ENCODE measurements around the gene INPP4A. TPM values are rescaled to one million over a fixed set of nuclear protein-coding genes. Genes with fewer than 3 reads are reported as not detected.

The INPP4A gene
- total and polyA plus RNA-seq, 2 of the 13 experiments (the other 11 are each of a cell fraction or from before 2014, with no cell fraction given): 10.1 to 10.9 TPM

GRCh38 chr2:98608116-98608961 lies 163.7 kb downstream of the INPP4A start, which contains the start of the genes COA5 and UNC50 (continued):
- peak; percentile 86 for TF ChIP-seq ZBTB14 (CRISPR knock-in tag; IDR thresholded peaks at IDR 0.05)
- peak; percentile 56 for TF ChIP-seq CEBPG (CRISPR knock-in tag; IDR thresholded peaks at IDR 0.05)
- TF ChIP-seq ZNF17 (CRISPR knock-in tag; IDR thresholded peaks at IDR 0.05): peak; percentile 94; the same call in 1 of the 2 replicates
- TF ChIP-seq ZNF143 (CRISPR knock-in tag; IDR thresholded peaks at IDR 0.05): peak; percentile 72
- no peak; the same call in 1 of the 2 replicates for TF ChIP-seq RARG (CRISPR knock-in tag; IDR thresholded peaks at IDR 0.05; ENCODE audit: low read depth)
- peak; percentile 94 for TF ChIP-seq ZNF138 (CRISPR knock-in tag; IDR thresholded peaks at IDR 0.05; ENCODE audit: low read depth)
- peak; percentile 94 for TF ChIP-seq NFKB2 (CRISPR knock-in tag; IDR thresholded peaks at IDR 0.05; ENCODE audit: borderline replicate concordance)
- TF ChIP-seq ZNF225 (CRISPR knock-in tag; IDR thresholded peaks at IDR 0.05): peak; percentile 97
- peak; percentile 95 for TF ChIP-seq HBP1 (CRISPR knock-in tag; IDR thresholded peaks at IDR 0.05; ENCODE audit: low read depth)
- peak; percentile 49; the same call in 1 of the 2 replicates for TF ChIP-seq ZNF724P (CRISPR knock-in tag; IDR thresholded peaks at IDR 0.05; ENCODE audit: borderline replicate concordance)
- TF ChIP-seq ATF4 (CRISPR knock-in tag; IDR thresholded peaks at IDR 0.05): peak in 1 of 2 experiments; percentile 80; a peak in 2 of 4 replicates
- peak; percentile 96 for TF ChIP-seq ZNF230 (CRISPR knock-in tag; IDR thresholded peaks at IDR 0.05)
- TF ChIP-seq BRD4 (CRISPR knock-in tag; IDR thresholded peaks at IDR 0.05): peak; percentile 97
- peak; percentile 33 for TF ChIP-seq MEF2D (CRISPR knock-in tag; IDR thresholded peaks at IDR 0.05)
- TF ChIP-seq ZBTB43 (CRISPR knock-in tag; conservative IDR thresholded peaks at IDR 0.05): 0 out of 2 replicates have a peak, but pooled peaks have one; percentile 44
- peak; percentile 93 for TF ChIP-seq KDM5A (IDR thresholded peaks at IDR 0.05; ENCODE audit: borderline replicate concordance, low read length)
- TF ChIP-seq ZNF709 (CRISPR knock-in tag; IDR thresholded peaks at IDR 0.05): peak; percentile 62; the same call in 1 of the 2 replicates
- peak; percentile 98 for TF ChIP-seq SRY (CRISPR knock-in tag; IDR thresholded peaks at IDR 0.05)
- no peak for TF ChIP-seq TRAFD1 (CRISPR knock-in tag; IDR thresholded peaks at IDR 0.05; ENCODE audit: borderline replicate concordance)
- TF ChIP-seq GMEB2 (CRISPR knock-in tag; IDR thresholded peaks at IDR 0.05; ENCODE audit: low read depth): peak; percentile 78
- no peak for TF ChIP-seq GTF2F1 (IDR thresholded peaks at IDR 0.05; ENCODE audit: low read length)
